Activated CD4-positive, alpha-beta T cell treated with anti-CD3 and anti-CD28 coated beads for 36 hours (primary cell): Measurements from ENCODE around the gene EFCAB14. TPM values are rescaled to one million over a fixed set of nuclear protein-coding genes. Genes with fewer than 3 reads are reported as not detected.
A peak's percentile ranks its signal among the peaks of the same experiment; 100 is the strongest.
"Not testable (repeated sequence)": the region's sequence is repeated elsewhere in the genome, so short reads cannot be mapped to it uniquely, and the experiment has no call there.

ENCODE experiments used
- ATAC-seq: fragments of 200-7000 bp; cut with Tn5 transposase; one replicate; pipeline ENCODE4 v1.10.0; 2021; ENCODE audit warnings: mild to moderate bottlenecking, moderate library complexity
- CTCF ChIA-PET: fragments of 350-600 bp; sonication (Branson Sonifier 250); formaldehyde crosslinking; loops from one replicate; lab custom pipeline; 2021; ENCODE audit warnings: antibody characterized with exemption; lab: Charles Lee
- POLR2A ChIA-PET: fragments of 350-600 bp; sonication (Branson Sonifier 250); formaldehyde crosslinking; loops from one replicate; lab custom pipeline; 2021; ENCODE audit warnings: antibody characterized with exemption, inconsistent platforms; lab: Charles Lee
- DNase-seq: peaks from one replicate; pipeline ENCODE4 v3.0.0-alpha.2; 2020
- H3K27ac Mint-ChIP-seq: one replicate; pipeline ENCODE4 v1.8.0; 2021; ENCODE audit warnings: mixed read lengths
- H3K27me3 Mint-ChIP-seq: one replicate; pipeline ENCODE4 v1.8.0; 2021; ENCODE audit warnings: mixed read lengths
- H3K36me3 Mint-ChIP-seq: one replicate; pipeline ENCODE4 v1.8.0; 2021; ENCODE audit warnings: low read depth, mixed read lengths
- H3K4me1 Mint-ChIP-seq: one replicate; pipeline ENCODE4 v1.8.0; 2021; ENCODE audit warnings: mixed read lengths
- H3K4me3 Mint-ChIP-seq: one replicate; pipeline ENCODE4 v1.8.0; 2021; ENCODE audit warnings: mild to moderate bottlenecking, moderate library complexity, mixed read lengths
- H3K9me3 Mint-ChIP-seq: one replicate; pipeline ENCODE4 v1.8.0; 2021; ENCODE audit warnings: low read depth, mixed read lengths
- intact Hi-C, 2 experiments: fragments of 100-400 bp; cut with DNase I in 1 of 2; cut with micrococcal nuclease in 1 of 2; formaldehyde crosslinking; loops; one replicate each; pipeline versions ENCODE4 v1.14.2 to v1.15.1; 2022 to 2024; cut with DNase I, micrococcal nuclease
- total RNA-seq, 2 experiments: library from RNA; stranded (reverse); gene quantifications; one replicate each; pipeline ENCODE4 v1.2.3, GENCODE V29; 2021

The EFCAB14 gene
- total RNA-seq, 2 experiments from 2014 or later = 37.8 to 54.3 TPM

DNA sequence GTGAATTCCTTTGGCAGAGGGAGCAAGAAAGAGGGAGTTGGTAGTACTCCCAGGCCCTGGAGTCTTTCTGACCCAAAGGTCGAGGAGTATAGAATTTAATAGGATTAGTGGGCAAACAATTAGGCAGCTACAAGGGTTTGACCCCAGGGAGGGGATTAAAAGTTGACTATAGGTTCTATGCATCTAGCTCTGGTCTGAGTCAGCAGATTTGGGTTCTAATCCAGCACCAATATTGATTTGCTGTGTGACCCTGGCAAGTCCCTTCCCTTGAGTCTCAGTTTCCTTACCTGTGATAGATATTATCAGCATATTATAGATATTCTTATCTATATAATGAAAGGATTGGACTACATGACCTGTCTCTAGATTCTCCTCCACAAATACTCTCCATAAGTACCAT, 35.1 kb upstream of the EFCAB14 start:
- Mint-ChIP-seq H3K4me3 (no peak overlapping the region), H3K4me1 (no peaks in the 10 kb centered on the region), H3K27me3 (peaks cover 36% of the 10 kb centered on the region), H3K9me3 (no peaks in the 10 kb centered on the region), H3K27ac (no peak overlapping the region), H3K36me3 (no peaks in the 10 kb centered on the region)
- intact Hi-C loops = no loop called here
- ChIA-PET POLR2A (no interaction called here), CTCF (no interaction called here)
- no peak for ATAC-seq
- DNase-seq = no peak

DNA sequence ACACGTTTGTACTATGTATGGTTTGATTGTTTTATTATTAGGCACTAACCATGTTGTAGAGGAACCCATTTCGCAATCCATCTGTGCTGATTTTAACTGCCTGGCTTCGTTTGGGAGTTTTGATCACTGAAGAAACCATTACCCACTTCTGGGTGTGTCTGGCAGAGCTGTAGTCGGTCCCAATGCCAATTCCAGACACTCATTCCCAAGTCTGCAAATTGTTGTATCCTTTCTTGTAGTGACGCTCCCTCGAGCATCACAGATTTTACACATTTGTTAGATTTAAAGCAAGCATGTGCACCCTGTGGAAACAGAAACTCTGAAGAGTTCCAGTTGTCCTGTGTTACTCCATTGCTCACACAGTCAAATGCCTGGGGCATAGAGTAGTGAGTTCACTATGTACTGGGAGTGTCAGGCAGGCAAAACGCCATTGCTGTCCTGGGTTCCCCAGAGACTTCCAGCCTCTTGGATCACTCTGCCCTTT, 31.0 kb upstream of the EFCAB14 start:
- no peaks in the 10 kb centered on the region for H3K4me1 Mint-ChIP-seq
- POLR2A ChIA-PET = no interaction called here
- ATAC-seq (no peak), DNase-seq (no peak)
- no peak overlapping the region for H3K4me3 Mint-ChIP-seq
- H3K36me3 Mint-ChIP-seq = no peaks in the 10 kb centered on the region
- no peak overlapping the region for H3K27ac Mint-ChIP-seq
- peaks cover 38% of the 10 kb centered on the region for H3K27me3 Mint-ChIP-seq
- CTCF ChIA-PET = no interaction called here
- H3K9me3 Mint-ChIP-seq = no peaks in the 10 kb centered on the region
- intact Hi-C loops = no loop called here

DNA sequence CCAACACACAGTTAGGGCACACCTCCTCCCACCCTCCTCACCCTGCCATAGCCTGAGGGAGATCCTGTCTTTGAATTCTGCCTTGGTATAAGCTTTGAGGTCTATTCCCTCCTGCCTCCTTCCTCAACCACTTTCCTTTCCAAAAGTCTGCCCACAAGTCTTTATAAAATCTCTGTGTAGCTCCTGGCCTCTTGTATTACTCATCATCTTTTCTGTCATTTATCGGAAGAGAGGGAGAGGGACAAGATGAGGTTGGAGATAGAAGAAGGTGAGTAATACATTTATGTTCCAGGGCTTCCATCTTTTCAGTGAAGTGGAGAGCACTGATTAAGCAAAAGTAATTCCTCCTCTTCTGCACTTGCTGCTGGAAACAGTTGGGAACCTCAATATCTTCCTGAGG, 30.5 kb upstream of the EFCAB14 start:
- H3K27me3 Mint-ChIP-seq = peaks cover 33% of the 10 kb centered on the region
- intact Hi-C loops = no loop called here
- no peak overlapping the region for H3K4me3 Mint-ChIP-seq
- no peak overlapping the region for H3K27ac Mint-ChIP-seq
- ATAC-seq = no peak
- H3K4me1 Mint-ChIP-seq = no peaks in the 10 kb centered on the region
- H3K9me3 Mint-ChIP-seq = no peaks in the 10 kb centered on the region
- CTCF ChIA-PET = interaction anchor here (0.8 kb wide), 1 partner anchor 36 kb away, joined by 3 read pairs; no protein-coding TSS in a partner anchor
- H3K36me3 Mint-ChIP-seq = no peaks in the 10 kb centered on the region
- no peak for DNase-seq
- POLR2A ChIA-PET = no interaction called here

DNA sequence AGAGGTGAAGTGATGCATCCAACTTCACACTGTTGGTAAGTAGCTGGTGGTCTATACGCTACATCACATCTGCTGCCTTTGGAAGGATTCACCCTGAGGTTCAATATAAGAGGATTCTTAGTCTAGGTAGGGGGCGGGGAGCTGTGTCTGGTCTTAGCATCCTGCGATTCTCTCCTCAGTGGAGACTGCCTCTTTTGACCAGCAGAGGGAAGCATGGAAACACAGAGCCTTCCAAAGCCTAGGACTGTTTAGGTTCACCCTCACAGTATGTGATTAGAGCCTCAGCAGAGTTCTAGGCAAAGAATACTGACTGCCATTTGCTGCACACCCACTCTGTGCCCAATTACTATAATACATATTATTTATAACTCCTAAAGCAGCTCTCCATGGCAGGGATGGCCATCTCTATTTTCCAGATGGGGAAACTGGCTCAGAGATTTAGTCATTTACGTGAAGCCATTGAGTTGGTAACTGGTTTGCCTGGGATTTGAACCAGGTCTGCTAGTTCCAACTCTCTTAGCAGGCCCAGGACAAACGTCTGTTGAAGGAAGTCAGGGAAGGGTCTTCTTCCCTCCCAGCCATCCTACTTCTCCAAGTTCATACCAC, 28.9 kb upstream of the EFCAB14 start:
- ChIA-PET CTCF (interaction anchor here (0.5 kb wide), 1 partner anchor 341 kb away, joined by 3 read pairs; no protein-coding TSS in a partner anchor), POLR2A (no interaction called here)
- peak; percentile 26 for ATAC-seq
- Mint-ChIP-seq H3K27ac (no peak overlapping the region), H3K9me3 (no peaks in the 10 kb centered on the region), H3K27me3 (peaks cover 33% of the 10 kb centered on the region), H3K4me1 (no peaks in the 10 kb centered on the region), H3K36me3 (no peaks in the 10 kb centered on the region), H3K4me3 (no peak overlapping the region)
- intact Hi-C loops = no loop called here
- peak; percentile 23 for DNase-seq

DNA sequence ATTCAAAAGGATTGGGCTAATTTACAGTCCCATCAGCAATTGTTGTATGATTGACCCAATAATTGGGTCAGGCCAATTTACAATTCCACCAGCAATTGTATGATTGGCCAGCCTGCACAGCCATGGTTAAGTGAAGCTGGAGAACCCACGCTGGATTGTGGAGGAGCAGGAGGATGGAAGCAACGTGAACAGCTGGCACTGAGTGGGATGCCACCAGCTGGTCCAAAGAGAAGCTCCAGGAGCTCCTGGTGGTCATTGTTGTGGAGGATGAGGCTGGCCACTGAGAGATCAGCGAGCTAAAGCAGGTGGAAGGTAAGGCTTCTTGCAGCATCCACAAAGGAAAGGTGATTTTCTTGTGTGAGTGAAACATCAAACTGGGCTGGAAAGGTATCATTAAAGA, 23.2 kb upstream of the EFCAB14 start:
- H3K4me3 Mint-ChIP-seq = no peak overlapping the region
- H3K27ac Mint-ChIP-seq = no peak overlapping the region
- ATAC-seq (no peak), DNase-seq (no peak)
- intact Hi-C loops = no loop called here
- CTCF ChIA-PET = interaction anchor here (1.3 kb wide), 1 partner anchor 96 kb away, joined by 4 read pairs; no protein-coding TSS in a partner anchor
- POLR2A ChIA-PET = no interaction called here
- no peaks in the 10 kb centered on the region for H3K36me3 Mint-ChIP-seq
- H3K27me3 Mint-ChIP-seq = peaks cover 35% of the 10 kb centered on the region
- H3K9me3 Mint-ChIP-seq = no peaks in the 10 kb centered on the region
- H3K4me1 Mint-ChIP-seq = no peaks in the 10 kb centered on the region

DNA sequence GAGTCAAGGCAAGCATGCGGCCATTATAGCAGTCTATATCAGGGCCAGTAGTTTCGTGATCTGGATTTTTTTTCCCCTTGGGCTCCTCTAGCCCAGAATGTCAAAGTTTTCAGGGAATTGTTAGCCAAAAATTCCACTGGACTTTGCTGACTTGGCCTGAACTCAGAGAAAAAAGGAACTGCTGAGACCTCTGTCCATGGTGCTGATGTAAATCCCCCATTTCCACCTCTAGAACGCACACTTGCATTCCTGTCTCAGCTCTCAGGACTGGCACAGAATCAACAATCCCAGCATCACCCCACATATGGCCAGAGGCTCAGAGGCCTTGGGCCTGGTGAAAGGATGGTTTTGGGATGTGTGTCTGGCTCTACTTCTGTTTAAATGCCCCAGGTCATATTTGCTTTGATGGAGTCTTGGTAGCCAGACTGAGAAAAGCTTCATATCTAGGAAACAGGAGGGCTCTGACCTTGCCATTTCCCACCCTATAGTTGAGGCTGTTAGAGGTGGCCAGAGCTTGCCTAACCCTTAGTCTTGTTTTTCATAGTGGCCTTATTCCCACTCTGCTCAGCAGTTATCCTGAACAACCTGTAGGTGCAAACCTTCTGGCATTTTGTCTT, 16.9 kb upstream of the EFCAB14 start:
- H3K27me3 Mint-ChIP-seq = peaks cover 34% of the 10 kb centered on the region
- H3K9me3 Mint-ChIP-seq = peaks cover 6% of the 10 kb centered on the region
- no peaks in the 10 kb centered on the region for H3K36me3 Mint-ChIP-seq
- H3K4me1 Mint-ChIP-seq = no peaks in the 10 kb centered on the region
- ChIA-PET CTCF (interaction anchor here (0.7 kb wide), 1 partner anchor 76 kb away, joined by 3 read pairs; no protein-coding TSS in a partner anchor), POLR2A (no interaction called here)
- no peak overlapping the region for H3K27ac Mint-ChIP-seq
- DNase-seq (peak; percentile 32), ATAC-seq (no peak)
- no peak overlapping the region for H3K4me3 Mint-ChIP-seq
- intact Hi-C loops = no loop called here

DNA sequence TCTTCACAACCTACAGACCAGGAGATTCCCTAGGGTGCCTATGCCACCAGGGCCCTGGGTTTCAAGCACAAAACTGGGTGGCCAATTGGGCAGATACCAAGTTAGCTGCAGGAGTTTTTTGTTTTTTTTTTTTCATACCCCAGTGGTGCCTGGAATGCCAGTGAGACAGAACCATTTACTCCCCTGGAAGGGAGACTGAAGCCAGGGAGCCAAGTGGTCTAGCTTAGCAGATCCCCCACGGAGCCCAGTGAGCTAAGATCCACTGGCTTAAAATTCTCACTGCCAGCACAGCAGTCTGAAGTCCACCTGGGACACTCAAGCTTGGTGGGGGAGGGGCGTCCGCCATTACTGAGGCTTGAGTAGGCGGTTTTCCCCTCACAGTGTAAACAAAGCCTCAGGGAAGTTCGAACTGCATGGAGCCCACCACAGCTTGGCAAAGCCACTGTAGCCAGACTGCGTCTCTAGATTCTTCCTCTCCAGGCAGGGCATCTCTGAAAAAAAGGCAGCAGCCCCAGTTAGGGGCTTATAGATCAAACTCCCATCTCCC, 9.5 kb upstream of the EFCAB14 start:
- POLR2A ChIA-PET, DNase-seq, H3K36me3 Mint-ChIP-seq, H3K4me1 Mint-ChIP-seq, H3K4me3 Mint-ChIP-seq, H3K9me3 Mint-ChIP-seq, H3K27ac Mint-ChIP-seq, ATAC-seq: not testable (repeated sequence)
- peaks cover 50% of the 10 kb centered on the region for H3K27me3 Mint-ChIP-seq
- CTCF ChIA-PET = interaction anchor here (1.2 kb wide), 1 partner anchor 199 kb away, joined by 3 read pairs; no protein-coding TSS in a partner anchor
- intact Hi-C loops = loop anchor here (5.0 kb wide), 3 partner anchors 196 to 321 kb away; no protein-coding TSS in a partner anchor

DNA sequence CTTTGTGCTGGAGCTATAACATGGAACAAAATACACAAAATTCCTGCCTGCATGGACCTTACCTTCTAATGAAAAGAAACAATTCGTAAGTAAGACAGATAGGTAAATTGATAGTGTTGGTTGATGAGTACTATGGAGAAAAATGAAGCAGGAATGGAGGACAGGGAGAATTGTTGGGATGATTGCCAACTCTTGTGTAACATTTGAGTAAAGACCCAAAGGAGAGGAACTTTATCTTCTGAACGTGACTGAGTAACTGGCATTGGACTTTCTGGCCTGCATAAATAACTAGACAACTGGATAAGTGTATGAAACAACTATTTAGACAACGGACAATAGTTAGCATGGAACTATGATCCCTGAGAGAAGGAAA, 6.8 kb upstream of the EFCAB14 start:
- no peaks in the 10 kb centered on the region for H3K36me3 Mint-ChIP-seq
- H3K27me3 Mint-ChIP-seq = peaks cover 32% of the 10 kb centered on the region
- ATAC-seq = no peak
- H3K9me3 Mint-ChIP-seq = peaks cover 1% of the 10 kb centered on the region
- DNase-seq = no peak
- intact Hi-C loops = loop anchor here (1.0 to 5.0 kb wide), 6 partner anchors 192 to 318 kb away; no protein-coding TSS in a partner anchor
- H3K27ac Mint-ChIP-seq = no peak overlapping the region
- ChIA-PET POLR2A (no interaction called here), CTCF (interaction anchor here (0.6 to 2.6 kb wide), 13 partner anchors 9 to 281 kb away, joined by 3 to 11 read pairs (median 6); partner anchors contain the start of gene MKNK1)
- H3K4me3 Mint-ChIP-seq = no peak overlapping the region
- H3K4me1 Mint-ChIP-seq = no peaks in the 10 kb centered on the region

DNA sequence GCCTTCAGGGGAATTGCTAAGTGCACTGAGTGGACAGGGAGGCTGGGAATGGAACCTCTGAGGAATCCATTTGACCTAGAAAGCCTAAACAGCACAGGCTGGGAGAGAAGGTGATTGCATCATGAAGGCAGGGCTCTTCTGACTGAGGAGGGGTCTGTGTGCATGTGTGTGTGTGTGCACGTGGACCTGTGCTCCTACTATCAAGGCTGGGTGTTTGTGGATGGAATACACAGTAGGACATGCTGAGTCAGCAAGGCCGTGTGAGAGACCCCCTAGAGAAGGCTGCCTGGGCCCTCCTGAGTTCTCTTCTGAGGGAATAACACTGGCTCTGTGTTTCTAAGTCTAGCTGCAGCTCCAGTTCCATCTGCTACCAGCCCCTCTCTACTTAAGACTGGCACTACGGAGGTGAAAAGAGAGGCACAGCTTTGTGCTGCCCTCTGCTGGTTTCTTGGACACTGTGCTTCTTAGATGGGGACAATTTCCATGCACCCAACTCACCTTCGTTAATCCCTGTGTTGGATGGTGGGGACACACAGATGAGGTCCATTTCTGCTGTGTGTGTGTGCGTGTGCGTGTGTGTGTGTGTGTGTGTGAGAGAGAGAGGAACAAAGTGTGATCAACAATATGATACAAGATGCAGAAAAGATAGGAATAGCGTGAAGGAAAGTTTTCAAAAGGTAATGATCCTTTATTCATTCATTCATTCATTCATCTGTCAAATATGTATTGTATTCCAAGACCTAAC, 6.2 kb upstream of the EFCAB14 start:
- no peak overlapping the region for H3K4me3 Mint-ChIP-seq

DNA sequence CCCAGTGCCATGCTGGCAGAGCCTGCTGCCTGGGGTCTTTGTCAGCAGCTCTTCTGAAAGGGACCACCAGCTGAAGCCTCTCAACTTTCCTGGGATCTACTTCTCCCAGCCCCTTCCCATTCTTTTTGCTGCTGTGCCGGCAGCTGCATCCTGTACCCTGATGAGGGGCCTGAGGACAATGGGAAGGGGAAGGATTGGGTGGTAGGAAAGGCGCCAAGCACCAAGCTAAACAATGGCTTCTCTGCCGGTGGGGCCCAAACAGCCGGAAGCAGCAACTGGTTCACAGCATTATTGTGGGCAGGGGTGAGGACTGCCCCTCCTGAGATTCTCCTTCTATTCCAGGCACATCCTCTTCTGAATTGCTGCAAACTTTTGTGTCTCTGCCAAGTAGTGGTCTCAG, 5.0 kb upstream of the EFCAB14 start:
- CTCF ChIA-PET = interaction anchor here (0.8 to 1.6 kb wide), 7 partner anchors 14 to 276 kb away, joined by 3 to 6 read pairs (median 4); no protein-coding TSS in a partner anchor
- no peaks in the 10 kb centered on the region for H3K9me3 Mint-ChIP-seq
- no peak overlapping the region for H3K27ac Mint-ChIP-seq
- DNase-seq (no peak), ATAC-seq (no peak)
- POLR2A ChIA-PET = no interaction called here
- intact Hi-C loops = loop anchor here in 1 of 2 experiments (1.0 kb wide), 1 partner anchor 108 kb away; the partner anchor contains the start of gene MOB3C
- H3K36me3 Mint-ChIP-seq = no peaks in the 10 kb centered on the region
- peaks cover 8% of the 10 kb centered on the region for H3K4me1 Mint-ChIP-seq
- peaks cover 21% of the 10 kb centered on the region for H3K27me3 Mint-ChIP-seq
- no peak overlapping the region for H3K4me3 Mint-ChIP-seq

More for the DNA sequence above, 6.2 kb upstream of the EFCAB14 start:
- no peak overlapping the region for H3K27ac Mint-ChIP-seq
- CTCF ChIA-PET = interaction anchor here (0.6 to 2.6 kb wide), 19 partner anchors 9 to 288 kb away, joined by 3 to 11 read pairs (median 5); partner anchors contain the start of gene MKNK1
- no peaks in the 10 kb centered on the region for H3K4me1 Mint-ChIP-seq
- no peaks in the 10 kb centered on the region for H3K36me3 Mint-ChIP-seq
- intact Hi-C loops = loop anchor here (1.0 to 5.0 kb wide), 7 partner anchors 109 to 318 kb away; partner anchors contain the start of gene MOB3C (in 1 of the 2)
- no peaks in the 10 kb centered on the region for H3K9me3 Mint-ChIP-seq
- ATAC-seq (peak; percentile 98), DNase-seq (peak; percentile 80)
- POLR2A ChIA-PET = no interaction called here
- H3K27me3 Mint-ChIP-seq = peaks cover 29% of the 10 kb centered on the region

DNA sequence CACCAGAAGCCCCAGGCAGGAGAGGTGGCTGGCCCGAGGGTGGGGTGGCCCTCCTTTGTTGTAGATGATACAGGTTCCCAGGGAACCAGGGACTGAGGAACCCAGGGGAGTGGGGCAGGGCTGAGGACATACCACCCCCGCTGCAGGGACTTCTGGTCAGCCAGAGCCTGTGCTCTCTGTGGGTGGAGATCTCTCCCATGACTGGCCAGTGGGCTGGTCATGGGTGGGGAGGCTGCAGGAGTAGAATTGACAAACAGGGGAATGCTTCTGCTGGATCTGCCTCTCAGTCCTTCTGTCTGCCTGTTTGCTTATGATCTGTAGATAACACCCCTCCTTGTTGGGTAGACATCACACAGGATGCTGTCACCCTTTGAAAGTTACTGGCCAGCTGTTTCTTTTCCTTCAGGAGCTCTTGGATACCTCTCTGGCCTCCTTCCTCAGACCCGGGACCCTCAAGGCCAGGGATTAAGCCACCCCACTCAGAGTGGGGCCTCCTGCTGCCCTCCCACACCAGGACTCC, 2.8 kb upstream of the EFCAB14 start:
- DNase-seq (no peak), ATAC-seq (no peak)
- Mint-ChIP-seq H3K27me3 (peaks cover 11% of the 10 kb centered on the region), H3K27ac (no peak overlapping the region), H3K36me3 (peaks cover 11% of the 10 kb centered on the region), H3K4me1 (peaks cover 22% of the 10 kb centered on the region), H3K9me3 (no peaks in the 10 kb centered on the region), H3K4me3 (no peak overlapping the region)
- CTCF ChIA-PET = interaction anchor here (1.2 kb wide), 1 partner anchor 274 kb away, joined by 3 read pairs; no protein-coding TSS in a partner anchor
- POLR2A ChIA-PET = no interaction called here
- intact Hi-C loops = no loop called here
